ENCODE results near the gene TP53RK. TPM values are rescaled to one million over a fixed set of nuclear protein-coding genes. Genes with fewer than 3 reads are reported as not detected.

TP53RK gene
- total and polyA plus RNA-seq, 7 experiments from 2014 or later: 4.4 to 27.7 (median 16.2) TPM

DNA sequence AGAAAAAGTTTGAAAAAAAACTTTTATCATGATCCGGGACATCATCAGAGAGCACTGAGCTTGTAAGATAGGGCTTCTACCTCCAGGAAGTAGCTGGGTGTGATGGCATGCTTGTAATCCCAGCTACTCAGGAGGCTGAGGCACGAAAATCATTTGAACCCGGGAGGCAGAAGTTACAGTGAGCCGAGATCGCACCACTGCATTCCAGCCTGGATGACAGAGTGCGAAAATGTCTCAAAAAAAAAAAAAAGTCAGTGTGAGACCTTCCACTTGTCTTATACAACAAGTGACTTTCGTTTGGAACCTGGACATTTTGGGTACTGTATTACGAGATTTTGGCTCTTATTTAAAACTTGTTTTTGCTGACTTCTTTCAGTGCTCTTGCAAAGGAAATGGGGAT, 32.1 kb downstream of the TP53RK start:
- H3K4me3 ChIP-seq (ENCODE audit: low read length): no peak overlapping the region
- H3K27ac ChIP-seq (ENCODE audit: low read depth, low read length): no peak overlapping the region
- H3K27me3 Mint-ChIP-seq: peaks cover 11 to 30% (median 16%) of the 10 kb centered on the region in 5 donors
- no peaks in the 10 kb centered on the region for H3K27me3 ChIP-seq (ENCODE audit: control insufficient read depth in 2 of 2, insufficient read depth in 2 of 2, low read length in 2 of 2)
- H3K9me3 ChIP-seq (ENCODE audit: control insufficient read depth in 2 of 3, low read length in 3 of 3): no peaks in the 10 kb centered on the region
- no peaks in the 10 kb centered on the region for H3K4me1 Mint-ChIP-seq
- DNase-seq: no peak
- intact Hi-C loops (cut with micrococcal nuclease): no loop called here
- peaks cover 0 to 12% (median 1%) of the 10 kb centered on the region in 11 donors for H3K9me3 Mint-ChIP-seq
- no peak overlapping the region for H3K27ac Mint-ChIP-seq
- POLR2A ChIA-PET: no interaction called here
- CTCF ChIA-PET: no interaction called here
- H3K4me3 Mint-ChIP-seq: no peak overlapping the region
- H3K36me3 Mint-ChIP-seq: peaks cover 0 to 8% (median 5%) of the 10 kb centered on the region in 5 donors
- H3K4me1 ChIP-seq (ENCODE audit: control insufficient read depth in 2 of 2, insufficient read depth in 2 of 2, low read length in 2 of 2): no peaks in the 10 kb centered on the region
- no peaks in the 10 kb centered on the region for H3K36me3 ChIP-seq (ENCODE audit: control insufficient read depth in 2 of 3, insufficient read depth in 3 of 3, low read length in 3 of 3)
- no peak for ATAC-seq

DNA sequence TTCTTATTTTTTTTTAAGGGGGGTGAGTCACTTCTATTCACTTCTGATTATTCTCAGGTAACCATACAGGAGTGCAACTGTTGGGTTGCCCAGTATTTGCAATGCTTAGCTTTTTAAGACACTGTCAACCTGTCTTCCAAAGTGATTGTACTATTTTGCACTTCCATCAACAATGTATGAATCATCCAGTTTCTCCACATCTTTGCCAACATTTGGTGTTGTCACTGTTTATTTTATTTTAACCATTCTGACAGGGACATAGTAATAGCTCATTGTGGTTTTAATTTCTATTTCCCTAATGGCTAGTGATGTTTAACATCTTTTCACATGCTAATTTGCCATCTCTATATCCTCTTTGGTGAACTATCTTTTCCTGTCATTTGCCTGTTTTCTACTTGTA, 36.5 kb downstream of the TP53RK start:
- ATAC-seq (no peak), DNase-seq (no peak)
- Mint-ChIP-seq H3K4me1 (peaks cover 0 to 5% (median 0%) of the 10 kb centered on the region in 7 donors), H3K36me3 (peaks cover 0 to 4% (median 0%) of the 10 kb centered on the region in 5 donors), H3K27ac (no peak overlapping the region), H3K27me3 (peaks cover 30 to 55% (median 39%) of the 10 kb centered on the region in 5 donors), H3K9me3 (peaks cover 0 to 10% (median 1%) of the 10 kb centered on the region in 11 donors), H3K4me3 (no peak overlapping the region)
- Histone ChIP-seq H3K4me3 (ENCODE audit: low read length) (no peak overlapping the region), H3K9me3 (ENCODE audit: control insufficient read depth in 2 of 3, low read length in 3 of 3) (no peaks in the 10 kb centered on the region), H3K27me3 (ENCODE audit: control insufficient read depth in 2 of 2, insufficient read depth in 2 of 2, low read length in 2 of 2) (peaks cover 0 to 2% of the 10 kb centered on the region in 2 donors), H3K36me3 (ENCODE audit: control insufficient read depth in 2 of 3, insufficient read depth in 3 of 3, low read length in 3 of 3) (no peaks in the 10 kb centered on the region), H3K27ac (ENCODE audit: low read depth, low read length) (no peak overlapping the region), H3K4me1 (ENCODE audit: control insufficient read depth in 2 of 2, insufficient read depth in 2 of 2, low read length in 2 of 2) (no peaks in the 10 kb centered on the region)
- intact Hi-C loops (cut with micrococcal nuclease): no loop called here
- ChIA-PET CTCF (no interaction called here), POLR2A (no interaction called here)

DNA sequence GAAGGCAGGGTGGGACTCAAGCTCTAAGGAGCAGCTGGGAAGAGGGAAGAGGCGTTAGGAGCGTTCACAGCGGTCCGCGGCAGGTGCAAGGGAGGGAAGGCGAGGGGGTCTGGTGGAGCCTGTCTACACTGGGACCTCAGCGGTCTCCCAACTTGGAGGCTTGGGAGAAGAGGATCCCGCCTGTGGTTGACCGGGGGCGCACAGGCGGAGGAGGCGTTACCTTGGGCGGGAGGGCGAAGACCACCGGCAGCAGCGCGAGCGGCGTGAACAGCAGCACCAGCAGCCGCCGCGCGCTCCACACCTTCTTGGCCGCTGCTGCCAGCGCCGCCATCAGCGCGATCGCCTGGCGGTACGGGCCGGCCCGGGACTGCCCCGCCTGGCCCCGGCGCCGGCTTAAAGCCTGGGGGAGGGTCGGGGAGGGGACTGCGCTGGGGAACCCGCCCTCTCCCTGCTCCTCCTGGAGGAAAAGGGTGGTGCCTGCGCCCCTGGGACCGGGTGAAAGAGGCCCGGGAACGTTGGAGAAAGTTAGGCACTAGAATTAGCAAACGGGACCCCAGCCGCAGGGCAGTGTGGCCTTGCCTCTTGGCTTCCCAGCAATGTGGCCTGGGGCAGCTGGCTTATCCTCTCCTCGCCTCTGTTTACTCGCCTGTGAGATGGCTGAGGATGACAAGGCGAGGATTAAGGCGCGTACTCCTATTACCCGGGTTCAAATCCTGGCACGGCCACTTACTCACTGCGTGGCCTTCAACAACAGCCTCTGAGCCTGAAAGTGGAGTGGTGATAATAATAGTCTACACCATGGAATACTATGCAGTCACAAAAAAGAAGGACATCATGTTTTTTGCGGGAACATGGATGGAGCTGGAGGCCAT, 37.9 kb downstream of the TP53RK start, which contains the start of gene SLC13A3:
Gene SLC13A3 (minus strand): TSS at position 369 of the 872 bp plus-strand sequence. CDS start 38 bp downstream, at position 331.
- ATAC-seq (no peak), DNase-seq (no peak)
- Histone ChIP-seq H3K27me3 (ENCODE audit: control insufficient read depth in 2 of 2, insufficient read depth in 2 of 2, low read length in 2 of 2) (peaks cover 0 to 2% of the 10 kb centered on the region in 2 donors), H3K27ac (ENCODE audit: low read depth, low read length) (no peak within 1 kb of the TSS), H3K4me1 (ENCODE audit: control insufficient read depth in 2 of 2, insufficient read depth in 2 of 2, low read length in 2 of 2) (no peaks in the 10 kb centered on the region), H3K9me3 (ENCODE audit: control insufficient read depth in 2 of 3, low read length in 3 of 3) (no peaks in the 10 kb centered on the region), H3K36me3 (ENCODE audit: control insufficient read depth in 2 of 3, insufficient read depth in 3 of 3, low read length in 3 of 3) (no peaks in the 10 kb centered on the region), H3K4me3 (ENCODE audit: low read length) (no peak within 1 kb of the TSS)
- Mint-ChIP-seq H3K27ac (no peak within 1 kb of the TSS), H3K9me3 (peaks cover 0 to 10% (median 0%) of the 10 kb centered on the region in 11 donors), H3K36me3 (peaks cover 0 to 4% (median 0%) of the 10 kb centered on the region in 5 donors), H3K27me3 (peaks cover 30 to 66% (median 39%) of the 10 kb centered on the region in 5 donors), H3K4me1 (peaks cover 0 to 5% (median 0%) of the 10 kb centered on the region in 7 donors), H3K4me3 (no peak within 1 kb of the TSS)
- intact Hi-C loops (cut with micrococcal nuclease): no loop called here
- CTCF ChIA-PET: no interaction called here
- POLR2A ChIA-PET: interaction anchor here (0.7 kb wide), 1 partner anchor 205 kb away, joined by 3 read pairs; no protein-coding TSS in a partner anchor

DNA sequence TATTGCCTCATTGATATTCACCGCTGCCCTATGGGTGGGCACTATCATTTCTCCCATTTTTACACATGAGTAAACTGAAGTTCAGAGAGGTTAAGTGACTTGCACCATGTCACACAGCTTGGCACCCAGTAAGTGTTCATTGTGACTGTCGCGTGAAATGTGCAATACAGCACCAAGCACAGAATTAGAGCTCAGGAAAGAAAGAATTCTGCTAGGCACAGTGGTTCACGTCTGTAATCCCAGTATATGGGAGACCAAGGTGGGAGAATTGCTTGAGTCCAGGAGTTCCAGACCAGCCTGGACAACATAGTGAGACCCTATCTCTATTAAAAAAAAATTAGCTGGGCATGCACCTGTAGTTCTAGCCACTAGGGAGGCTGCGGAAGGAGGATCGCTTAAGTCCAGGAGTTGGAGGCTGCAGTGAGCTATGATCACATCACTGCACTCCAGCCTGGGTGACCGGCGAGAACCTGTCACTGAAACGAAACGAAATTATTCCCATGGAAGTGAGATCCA, 38.6 kb downstream of the TP53RK start:
- intact Hi-C loops (cut with micrococcal nuclease): no loop called here
- Histone ChIP-seq H3K4me1 (ENCODE audit: control insufficient read depth in 2 of 2, insufficient read depth in 2 of 2, low read length in 2 of 2) (no peaks in the 10 kb centered on the region), H3K27me3 (ENCODE audit: control insufficient read depth in 2 of 2, insufficient read depth in 2 of 2, low read length in 2 of 2) (peaks cover 0 to 2% of the 10 kb centered on the region in 2 donors), H3K9me3 (ENCODE audit: control insufficient read depth in 2 of 3, low read length in 3 of 3) (no peaks in the 10 kb centered on the region), H3K27ac (ENCODE audit: low read depth, low read length) (no peak overlapping the region), H3K36me3 (ENCODE audit: control insufficient read depth in 2 of 3, insufficient read depth in 3 of 3, low read length in 3 of 3) (no peaks in the 10 kb centered on the region), H3K4me3 (ENCODE audit: low read length) (no peak overlapping the region)
- peaks cover 30 to 70% (median 39%) of the 10 kb centered on the region in 5 donors for H3K27me3 Mint-ChIP-seq
- CTCF ChIA-PET: no interaction called here
- H3K4me3 Mint-ChIP-seq: no peak overlapping the region
- POLR2A ChIA-PET: interaction anchor here (0.7 kb wide), 1 partner anchor 204 kb away, joined by 3 read pairs; no protein-coding TSS in a partner anchor
- H3K36me3 Mint-ChIP-seq: peaks cover 0 to 4% (median 0%) of the 10 kb centered on the region in 5 donors
- DNase-seq (no peak), ATAC-seq (no peak)
- H3K4me1 Mint-ChIP-seq: peaks cover 0 to 5% (median 0%) of the 10 kb centered on the region in 7 donors
- H3K27ac Mint-ChIP-seq: no peak overlapping the region
- H3K9me3 Mint-ChIP-seq: peaks cover 0 to 10% (median 0%) of the 10 kb centered on the region in 11 donors

DNA sequence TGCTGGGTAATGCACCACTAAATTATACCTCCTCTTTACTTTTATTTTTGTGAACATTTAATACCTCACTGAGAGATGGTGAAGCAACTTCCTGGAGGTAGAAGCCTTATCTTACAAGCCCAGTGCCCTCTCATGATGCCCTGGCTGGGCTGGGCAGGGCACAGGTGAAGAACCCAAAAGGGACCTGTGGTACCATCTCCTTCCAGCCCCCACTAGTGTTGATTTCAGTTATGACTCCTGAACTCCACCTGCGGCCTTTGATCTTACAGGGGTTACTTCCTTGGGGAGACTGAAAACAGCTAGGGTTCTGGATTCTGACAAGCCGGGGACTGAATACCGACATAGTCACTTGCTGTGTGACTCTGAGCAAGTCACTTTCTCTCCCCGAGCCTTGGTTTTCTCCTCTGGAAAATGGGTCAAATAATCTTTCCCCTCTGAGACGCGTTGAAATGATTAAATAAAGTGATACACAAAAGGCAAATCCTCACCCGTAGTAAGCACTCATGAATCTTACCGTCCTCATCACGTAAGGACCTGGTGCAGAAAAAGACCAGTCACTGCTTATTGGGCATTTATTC, 39.2 kb downstream of the TP53RK start:
- peaks cover 0 to 5% (median 0%) of the 10 kb centered on the region in 7 donors for H3K4me1 Mint-ChIP-seq
- no peaks in the 10 kb centered on the region for H3K36me3 ChIP-seq (ENCODE audit: control insufficient read depth in 2 of 3, insufficient read depth in 3 of 3, low read length in 3 of 3)

DNA sequence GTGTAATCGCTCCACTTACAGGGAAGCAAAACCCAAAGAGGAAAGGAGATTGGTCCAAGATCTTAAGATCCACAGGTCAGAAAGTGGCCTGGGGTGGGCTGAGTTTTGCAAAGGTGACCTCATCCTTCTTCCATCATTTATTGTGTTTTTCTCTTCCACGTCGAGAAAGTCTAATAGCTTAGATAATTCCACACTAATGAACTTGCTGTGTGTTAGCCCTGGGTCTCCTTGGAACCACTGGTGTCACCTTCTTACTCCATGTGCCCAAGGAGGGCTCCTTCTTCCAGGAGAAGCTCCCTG, 39.6 kb downstream of the TP53RK start:
- H3K27ac ChIP-seq (ENCODE audit: low read depth, low read length): no peak overlapping the region
- peaks cover 0 to 2% of the 10 kb centered on the region in 2 donors for H3K27me3 ChIP-seq (ENCODE audit: control insufficient read depth in 2 of 2, insufficient read depth in 2 of 2, low read length in 2 of 2)
- Mint-ChIP-seq H3K4me1 (peaks cover 0 to 5% (median 0%) of the 10 kb centered on the region in 7 donors), H3K27me3 (peaks cover 30 to 77% (median 39%) of the 10 kb centered on the region in 5 donors), H3K27ac (no peak overlapping the region), H3K36me3 (peaks cover 0 to 4% (median 0%) of the 10 kb centered on the region in 5 donors), H3K9me3 (peaks cover 0 to 10% (median 0%) of the 10 kb centered on the region in 11 donors), H3K4me3 (no peak overlapping the region)
- CTCF ChIA-PET: no interaction called here
- ATAC-seq (no peak), DNase-seq (no peak)
- no peaks in the 10 kb centered on the region for H3K36me3 ChIP-seq (ENCODE audit: control insufficient read depth in 2 of 3, insufficient read depth in 3 of 3, low read length in 3 of 3)
- H3K4me1 ChIP-seq (ENCODE audit: control insufficient read depth in 2 of 2, insufficient read depth in 2 of 2, low read length in 2 of 2): no peaks in the 10 kb centered on the region
- POLR2A ChIA-PET: no interaction called here
- H3K4me3 ChIP-seq (ENCODE audit: low read length): no peak overlapping the region
- intact Hi-C loops (cut with micrococcal nuclease): no loop called here
- no peaks in the 10 kb centered on the region for H3K9me3 ChIP-seq (ENCODE audit: control insufficient read depth in 2 of 3, low read length in 3 of 3)

More for the DNA sequence above, 39.2 kb downstream of the TP53RK start:
- peaks cover 30 to 74% (median 39%) of the 10 kb centered on the region in 5 donors for H3K27me3 Mint-ChIP-seq
- H3K9me3 Mint-ChIP-seq: peaks cover 0 to 10% (median 0%) of the 10 kb centered on the region in 11 donors
- no peak overlapping the region for H3K27ac ChIP-seq (ENCODE audit: low read depth, low read length)
- peaks cover 0 to 4% (median 0%) of the 10 kb centered on the region in 5 donors for H3K36me3 Mint-ChIP-seq
- ATAC-seq: no peak
- intact Hi-C loops (cut with micrococcal nuclease): no loop called here
- DNase-seq: no peak
- ChIA-PET POLR2A (no interaction called here), CTCF (no interaction called here)
- no peak overlapping the region for H3K27ac Mint-ChIP-seq
- H3K4me1 ChIP-seq (ENCODE audit: control insufficient read depth in 2 of 2, insufficient read depth in 2 of 2, low read length in 2 of 2): no peaks in the 10 kb centered on the region
- H3K9me3 ChIP-seq (ENCODE audit: control insufficient read depth in 2 of 3, low read length in 3 of 3): no peaks in the 10 kb centered on the region
- no peak overlapping the region for H3K4me3 Mint-ChIP-seq
- no peak overlapping the region for H3K4me3 ChIP-seq (ENCODE audit: low read length)
- peaks cover 0 to 2% of the 10 kb centered on the region in 2 donors for H3K27me3 ChIP-seq (ENCODE audit: control insufficient read depth in 2 of 2, insufficient read depth in 2 of 2, low read length in 2 of 2)
